HG03139 (cell line): Measurements from ENCODE around the gene MAGI1.

ENCODE experiments used
- ATAC-seq: cut with Tn5 transposase; IDR thresholded peaks from one replicate; pipeline ENCODE4 v1.9.1; 2021; ENCODE audit not compliant: unreplicated experiment

Gene MAGI1

GRCh38 chr3:65948841-65949573 is 89.7 kb downstream of the MAGI1 start:
- no peak for ATAC-seq

- ATAC-seq, result no peak
Observed at GRCh38 chr3:65946438-65946837, 92.3 kb downstream of the MAGI1 start.

GRCh38 chr3:65945953-65946352 is 92.8 kb downstream of the MAGI1 start:
- no peak for ATAC-seq

GRCh38 chr3:65945480-65945879 is 93.2 kb downstream of the MAGI1 start:
- ATAC-seq, result no peak

GRCh38 chr3:65944252-65944651 is 94.5 kb downstream of the MAGI1 start:
- ATAC-seq, result no peak

GRCh38 chr3:65939801-65940246 is 98.9 kb downstream of the MAGI1 start:
- ATAC-seq, result no peak

- no peak for ATAC-seq
Observed at GRCh38 chr3:65939184-65939583, 99.5 kb downstream of the MAGI1 start.

- ATAC-seq, result no peak
Observed at GRCh38 chr3:65938676-65939075, 100.0 kb downstream of the MAGI1 start.

GRCh38 chr3:65938147-65938546 is 100.6 kb downstream of the MAGI1 start:
- no peak for ATAC-seq

- ATAC-seq, result no peak
Observed at GRCh38 chr3:65936908-65937638, 101.6 kb downstream of the MAGI1 start.

GRCh38 chr3:65935724-65936123 is 103.0 kb downstream of the MAGI1 start:
- ATAC-seq, result no peak

GRCh38 chr3:65930648-65931047 is 108.1 kb downstream of the MAGI1 start:
- no peak for ATAC-seq

GRCh38 chr3:65928110-65928509 is 110.6 kb downstream of the MAGI1 start:
- ATAC-seq, result no peak

GRCh38 chr3:65927576-65927975 is 111.1 kb downstream of the MAGI1 start:
- ATAC-seq, result no peak

- no peak for ATAC-seq
Observed at GRCh38 chr3:65925254-65925954, 113.3 kb downstream of the MAGI1 start.

- no peak for ATAC-seq
Observed at GRCh38 chr3:65924762-65925161, 114.0 kb downstream of the MAGI1 start.

- no peak for ATAC-seq
Observed at GRCh38 chr3:65922441-65922840, 116.3 kb downstream of the MAGI1 start.

GRCh38 chr3:65919826-65920225 is 118.9 kb downstream of the MAGI1 start:
- no peak for ATAC-seq

- ATAC-seq, result no peak
Observed at GRCh38 chr3:65915477-65915876, 123.2 kb downstream of the MAGI1 start.

GRCh38 chr3:65914740-65915367 is 123.9 kb downstream of the MAGI1 start:
- ATAC-seq, result no peak

GRCh38 chr3:65914032-65914739 is 124.5 kb downstream of the MAGI1 start:
- no peak for ATAC-seq
